GM21786 (cell line): ENCODE results near the gene MRPL40.

Experiments used
- ATAC-seq: cut with Tn5 transposase; IDR thresholded peaks from one replicate; pipeline ENCODE4 v1.9.1; 2021; ENCODE audit not compliant: unreplicated experiment

The MRPL40 gene

DNA sequence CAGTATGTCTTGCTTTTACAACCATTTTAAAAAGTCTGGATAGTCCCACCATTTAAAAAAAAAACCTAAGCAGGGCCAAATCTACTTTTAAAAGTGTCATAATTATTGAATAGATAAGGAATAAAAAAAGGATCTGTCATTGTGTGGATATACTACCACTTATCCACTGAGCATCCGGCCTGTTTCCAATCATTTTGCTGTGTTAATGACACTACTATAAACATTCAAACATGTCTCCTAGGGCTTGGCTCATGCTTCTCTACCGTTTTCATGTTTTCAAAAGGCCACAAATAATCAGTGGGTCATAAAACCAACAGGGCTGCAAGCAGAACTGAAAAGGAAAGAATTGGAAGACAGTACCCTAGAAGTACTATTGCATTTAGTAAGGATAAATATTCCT lies 27.7 kb downstream of the MRPL40 start:
- no peak for ATAC-seq

GRCh38 chr22:19461506-19461905 lies 29.2 kb downstream of the MRPL40 start:
- no peak for ATAC-seq

DNA sequence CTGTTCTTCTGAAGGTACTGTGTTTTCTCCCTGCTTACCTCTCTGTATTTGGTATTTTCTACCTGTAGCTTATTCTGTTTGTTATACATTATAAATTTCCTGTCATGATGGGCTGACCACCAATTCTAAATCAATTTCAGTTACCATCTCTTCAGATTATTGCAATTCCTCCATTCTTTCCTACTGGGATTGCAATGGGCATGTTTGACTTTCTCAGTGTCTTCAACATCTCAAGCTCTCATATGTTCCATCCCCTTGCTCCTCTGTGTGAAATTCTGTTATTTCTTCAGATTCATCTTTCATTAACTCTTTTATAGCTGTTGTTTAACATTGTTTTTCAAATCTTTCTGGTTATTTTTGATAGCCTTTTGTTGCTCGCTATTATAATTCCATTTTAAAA lies 30.7 kb downstream of the MRPL40 start:
- ATAC-seq: no peak

GRCh38 chr22:19463491-19464469 lies 31.4 kb downstream of the MRPL40 start:
- no peak for ATAC-seq

DNA sequence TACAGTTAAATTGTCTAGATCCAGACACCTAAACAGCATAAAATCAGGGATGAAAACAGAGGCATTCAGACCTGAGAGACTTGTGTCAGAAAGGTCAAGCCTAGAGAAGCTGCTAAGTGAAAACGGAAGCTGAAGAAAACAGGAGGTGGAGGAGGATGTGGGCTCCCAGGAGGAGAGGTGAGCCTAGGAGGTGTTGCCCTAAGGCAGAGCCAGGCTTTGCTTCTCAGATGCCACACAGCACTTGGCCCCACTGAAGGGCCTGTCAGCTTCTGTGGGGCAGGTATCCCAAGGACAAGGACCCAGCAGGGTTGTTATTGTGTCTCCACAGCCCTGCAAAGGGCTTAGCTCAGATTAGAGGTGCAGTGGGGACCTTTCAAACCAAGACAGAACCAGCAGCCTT lies 32.2 kb downstream of the MRPL40 start:
- no peak for ATAC-seq

GRCh38 chr22:19464975-19465374 lies 32.6 kb downstream of the MRPL40 start:
- ATAC-seq: no peak

DNA sequence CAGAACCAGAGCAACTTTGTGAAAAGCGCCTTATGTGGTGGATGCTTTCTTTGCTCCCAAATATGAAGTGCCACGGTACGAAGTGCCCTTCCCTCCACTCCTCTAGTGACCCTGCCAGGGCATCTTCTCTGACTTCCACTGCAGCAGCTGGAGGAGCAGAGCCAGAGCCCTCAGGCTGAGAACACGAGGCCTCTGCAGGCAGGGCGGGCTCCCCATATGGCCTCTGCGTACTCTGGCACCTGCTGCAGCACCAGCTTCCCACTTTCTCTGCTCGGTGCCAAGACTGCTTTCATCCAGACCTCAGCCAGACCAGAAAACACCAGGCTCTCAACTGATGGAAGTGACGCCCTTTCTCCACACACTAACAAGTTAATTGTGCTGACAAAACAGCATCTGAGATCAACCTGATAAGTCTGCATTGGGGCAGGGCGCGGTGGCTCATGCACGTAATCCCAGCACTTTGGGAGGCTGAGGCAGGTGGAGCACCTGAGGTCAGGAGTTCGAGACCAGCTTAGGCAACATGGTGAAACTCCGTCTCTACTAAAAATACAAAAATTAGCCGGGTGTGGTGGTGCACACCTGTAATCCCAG lies 33.9 kb downstream of the MRPL40 start:
- no peak for ATAC-seq

- ATAC-seq: no peak
Measured at GRCh38 chr22:19466848-19467752, 34.8 kb downstream of the MRPL40 start.

DNA sequence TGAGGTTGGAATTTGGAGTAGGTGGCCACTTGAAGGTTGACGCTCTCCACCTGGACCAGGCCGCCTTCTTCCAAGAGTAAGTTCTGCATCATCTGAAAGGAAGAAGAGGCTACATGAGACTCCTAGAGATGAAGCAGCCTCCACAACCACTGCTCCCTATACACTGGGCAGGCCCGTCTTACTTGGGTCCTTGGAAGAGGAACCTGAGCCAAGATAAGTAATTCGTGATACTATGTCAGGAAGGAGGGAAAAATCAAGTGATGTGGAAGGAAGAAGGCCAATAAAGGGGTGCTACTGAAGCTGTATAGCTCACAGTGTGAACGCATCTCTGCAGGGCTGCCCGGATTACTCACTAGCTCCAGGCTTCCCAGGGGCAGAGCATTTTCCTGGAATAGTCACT lies 35.6 kb downstream of the MRPL40 start:
- ATAC-seq: no peak

DNA sequence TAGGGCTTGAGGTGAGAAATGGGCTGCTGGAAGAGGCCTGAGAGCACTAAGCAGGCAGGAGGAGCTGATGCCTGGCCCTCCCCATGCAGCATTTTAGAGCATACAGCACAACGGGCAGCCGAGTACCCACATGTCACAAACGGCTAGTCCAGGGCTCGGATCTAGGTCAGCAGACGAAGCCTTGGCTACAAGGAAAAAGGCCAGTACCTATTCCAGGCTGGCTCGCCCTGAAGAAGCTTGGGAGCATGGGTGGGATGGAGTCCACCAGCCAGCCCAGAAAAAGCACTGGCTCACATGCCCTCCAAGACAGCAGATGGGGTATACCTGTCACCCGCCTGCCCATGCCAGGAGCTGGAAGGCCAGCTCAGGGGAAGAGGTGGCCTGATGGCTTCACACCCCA lies 37.1 kb downstream of the MRPL40 start:
- no peak for ATAC-seq

- no peak for ATAC-seq
Measured at GRCh38 chr22:19470010-19470409, 37.7 kb downstream of the MRPL40 start.

DNA sequence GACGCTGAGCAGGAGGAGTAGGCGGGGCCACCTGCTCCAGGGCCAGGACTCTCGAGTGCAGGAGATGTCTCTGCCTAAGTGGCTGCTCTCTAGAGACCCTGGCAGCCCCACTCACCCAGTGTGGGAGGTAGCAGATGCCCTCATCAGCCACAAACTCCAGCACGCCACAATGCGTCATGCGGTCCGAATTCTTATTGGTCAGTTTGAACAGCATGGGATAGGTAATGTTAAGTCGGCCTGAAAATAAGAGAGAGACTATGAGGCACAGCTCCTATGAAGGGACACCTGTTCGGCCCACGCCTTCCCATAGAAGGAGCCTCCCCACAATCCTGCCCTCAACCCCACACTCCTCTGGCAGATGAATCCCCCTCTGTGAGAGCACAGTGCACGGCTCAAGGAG lies 39.2 kb downstream of the MRPL40 start:
- no peak for ATAC-seq

DNA sequence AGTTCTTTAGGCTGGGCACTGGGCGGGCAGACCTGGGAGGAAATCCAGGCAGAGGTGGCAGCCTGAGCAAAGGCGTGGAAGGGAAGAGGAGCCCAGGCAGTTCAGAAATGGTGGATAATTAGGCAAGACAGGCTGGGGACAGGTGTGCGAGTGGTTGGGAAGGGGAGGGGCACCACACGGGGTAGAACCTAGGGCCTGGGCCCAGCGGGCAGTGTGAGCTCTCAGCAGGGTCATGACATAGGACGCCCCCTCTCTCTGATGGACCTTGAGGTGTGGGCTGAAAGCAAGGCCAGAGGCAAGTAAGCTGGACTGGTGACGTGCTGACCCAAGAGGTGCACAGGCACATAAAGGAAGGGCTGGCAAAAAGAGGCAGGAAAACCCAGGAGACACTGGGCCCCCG lies 39.9 kb downstream of the MRPL40 start:
- no peak for ATAC-seq

GRCh38 chr22:19473578-19473977 lies 41.2 kb downstream of the MRPL40 start:
- ATAC-seq: no peak

DNA sequence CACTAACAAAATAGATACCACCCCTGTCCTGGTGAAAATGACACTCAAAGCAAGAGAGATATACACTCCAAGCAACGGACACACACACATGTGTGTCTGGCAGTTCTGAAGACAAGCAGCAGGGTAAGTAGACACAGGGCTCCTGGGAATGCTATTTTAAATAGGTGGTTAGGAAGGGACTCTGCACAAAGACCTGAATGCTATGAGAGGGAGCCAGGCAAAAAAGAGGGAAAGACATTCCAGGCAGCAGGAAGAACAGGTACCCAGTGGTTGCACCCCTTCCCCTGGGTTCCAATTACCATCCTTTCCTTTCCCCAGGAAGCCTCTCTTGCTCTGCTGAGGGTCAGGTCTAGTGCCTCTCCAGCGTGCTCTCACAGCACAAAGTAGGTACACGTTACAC lies 43.7 kb downstream of the MRPL40 start:
- ATAC-seq: no peak

GRCh38 chr22:19477321-19478044 lies 45.1 kb downstream of the MRPL40 start:
- no peak for ATAC-seq

- no peak for ATAC-seq
Measured at GRCh38 chr22:19478045-19478900, 45.9 kb downstream of the MRPL40 start.

DNA sequence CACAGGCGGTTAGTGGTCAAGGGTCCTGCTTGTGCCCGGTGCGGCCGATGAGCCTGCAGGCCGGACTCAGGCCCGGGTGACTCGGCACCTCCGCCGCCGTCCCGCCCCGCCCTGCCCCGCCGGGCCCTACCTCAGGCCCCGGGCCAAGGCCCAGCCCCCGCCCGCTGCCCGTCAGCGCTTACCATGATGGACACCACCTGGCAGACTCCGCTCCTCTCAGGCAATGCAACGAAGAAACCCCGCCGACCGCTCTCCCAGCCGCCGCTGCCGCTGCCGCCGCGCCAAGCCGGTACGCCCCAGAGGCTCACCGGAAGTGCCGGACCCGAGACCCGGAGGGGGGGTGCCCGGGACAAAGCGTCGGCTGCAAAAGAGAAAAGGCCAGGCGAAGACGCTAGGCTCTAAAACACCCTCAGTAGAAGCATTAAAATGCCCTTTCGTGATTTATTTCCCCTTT lies 46.6 kb downstream of the MRPL40 start, which contains the start of gene UFD1:
Gene UFD1, minus strand, starts transcription at position 293 of the 454 bp plus-strand sequence. Its CDS starts 108 bp downstream, at position 185.
- peak; percentile 51 for ATAC-seq

- ATAC-seq: peak; percentile 90
Measured at GRCh38 chr22:19479355-19480172, 47.2 kb downstream of the MRPL40 start, which contains the start of gene CDC45. Gene CDC45, plus strand, starts transcription at chr22:19479920. Its CDS starts 49 bp downstream, at chr22:19479969.
